Measurements from ENCODE around the gene FHL1. TPM values are rescaled to one million over a fixed set of nuclear protein-coding genes. Genes with fewer than 3 reads are reported as not detected.

The FHL1 gene
- total RNA-seq, 1 experiment from 2014 or later, result 20.0 TPM

- TF ChIP-seq SIN3A (IDR thresholded peaks at IDR 0.05; ENCODE audit: low read depth) (no peak), ZFX (IDR thresholded peaks at IDR 0.05) (no peak), ZNF274 (IDR thresholded peaks at IDR 0.05; ENCODE audit: low read depth, low read length) (no peak), TCF7L2 (IDR thresholded peaks at IDR 0.05; ENCODE audit: borderline replicate concordance, extremely low read depth, insufficient read depth, insufficient read length) (no peak), EGR1 (IDR thresholded peaks at IDR 0.05; ENCODE audit: low read depth) (no peak), JUND (IDR thresholded peaks at IDR 0.05) (no peak), ELF1 (IDR thresholded peaks at IDR 0.05; ENCODE audit: borderline replicate concordance, low read depth) (no peak), RAD21 (IDR thresholded peaks at IDR 0.05; ENCODE audit: low read depth) (no peak), CBX3 (IDR thresholded peaks at IDR 0.05; ENCODE audit: low read depth) (no peak), POLR2A (IDR thresholded peaks at IDR 0.05; ENCODE audit: borderline replicate concordance, extremely low read depth, insufficient read depth, insufficient read length) (no peak)
Observed at GRCh38 chrX:136168929-136169735, 21.8 kb downstream of the FHL1 start (continued).

GRCh38 chrX:136170139-136170800, 22.9 kb downstream of the FHL1 start:
- intact Hi-C loops (cut with micrococcal nuclease), result no loop called here
- CTCF ChIA-PET, result interaction anchor here (1.3 kb wide), 1 partner anchor 7 kb away, joined by 4 read pairs; no protein-coding TSS in a partner anchor
- Histone ChIP-seq H3K27me3 (ENCODE audit: insufficient read depth, low read length) (no peaks in the 10 kb centered on the region), H2AFZ (ENCODE audit: low read depth, low read length, poor library complexity, severe bottlenecking) (no peak overlapping the region), H3K9me3 (ENCODE audit: control insufficient read depth in 1 of 2, insufficient read depth in 1 of 2, low read depth in 1 of 2, low read length in 2 of 2) (no peaks in the 10 kb centered on the region), H3K4me1 (ENCODE audit: control insufficient read depth in 1 of 2, insufficient read depth in 2 of 2, low read length in 2 of 2) (peaks cover 0 to 12% of the 10 kb centered on the region in 2 experiments; a peak in 1 of 4 replicates), H3K79me2 (ENCODE audit: insufficient read depth, low read length) (no peaks in the 10 kb centered on the region), H3K4me2 (ENCODE audit: low read length) (no peak overlapping the region), H3K9ac (ENCODE audit: low read length) (no peak overlapping the region), H3K27ac (ENCODE audit: low read depth, low read length) (no peak overlapping the region), H4K20me1 (ENCODE audit: insufficient read depth) (no peaks in the 10 kb centered on the region), H3K4me3 (replicated peaks in 1 of 2; ENCODE audit: low read depth in 1 of 2, low read length in 2 of 2) (no peak overlapping the region), H3K36me3 (ENCODE audit: control insufficient read depth in 1 of 2, insufficient read depth in 2 of 2, low read length in 2 of 2) (no peaks in the 10 kb centered on the region), H3K9me2 (ENCODE audit: insufficient read depth) (no peaks in the 10 kb centered on the region)
- POLR2A ChIA-PET, result no interaction called here
- ATAC-seq (no peak), DNase-seq (ENCODE audit: low read depth, low spot score) (no peak)
- TF ChIP-seq ZNF274 (IDR thresholded peaks at IDR 0.05; ENCODE audit: low read depth, low read length) (no peak), RAD21 (IDR thresholded peaks at IDR 0.05; ENCODE audit: low read depth) (peak; percentile 14; the same call in 1 of the 2 replicates)
- RAD21 ChIA-PET (ENCODE audit: low non-redundant PET in 1 of 2, low total read pairs in 2 of 2, uncharacterized antibody in 2 of 2, unreplicated experiment in 2 of 2), result no interaction called here
- BruUV-seq (replicated peaks), result no TSS peak
